HG02588 (cell line): ENCODE results near the gene ARMC9.
"Not testable (repeated sequence)": the region's sequence is repeated elsewhere in the genome, so short reads cannot be mapped to it uniquely, and the experiment has no call there.

Experiments used
- ATAC-seq: cut with Tn5 transposase; IDR thresholded peaks from one replicate; pipeline ENCODE4 v1.9.1; 2021; ENCODE audit warnings: mild to moderate bottlenecking, moderate library complexity; ENCODE audit not compliant: unreplicated experiment

ARMC9 gene

DNA sequence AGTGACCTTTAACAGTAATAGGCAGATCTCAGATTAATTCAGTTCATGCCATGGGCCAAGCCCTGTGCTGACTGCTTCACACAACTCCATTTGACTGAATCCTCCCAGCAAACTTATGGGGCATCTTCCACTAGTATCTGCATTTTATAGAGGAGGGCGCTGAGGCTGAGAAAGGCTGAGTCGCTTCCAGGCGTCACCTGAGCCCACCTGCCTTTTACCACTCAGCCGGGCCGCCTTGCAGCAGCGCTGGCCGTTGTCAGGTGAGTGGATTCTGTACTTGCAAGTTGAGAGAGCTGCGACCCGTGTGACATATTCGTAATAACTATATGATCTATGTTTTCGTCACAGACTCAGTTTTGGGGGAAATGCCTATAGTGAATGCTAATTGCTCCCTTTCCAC, 137.8 kb downstream of the ARMC9 start:
- ATAC-seq, result no peak

DNA sequence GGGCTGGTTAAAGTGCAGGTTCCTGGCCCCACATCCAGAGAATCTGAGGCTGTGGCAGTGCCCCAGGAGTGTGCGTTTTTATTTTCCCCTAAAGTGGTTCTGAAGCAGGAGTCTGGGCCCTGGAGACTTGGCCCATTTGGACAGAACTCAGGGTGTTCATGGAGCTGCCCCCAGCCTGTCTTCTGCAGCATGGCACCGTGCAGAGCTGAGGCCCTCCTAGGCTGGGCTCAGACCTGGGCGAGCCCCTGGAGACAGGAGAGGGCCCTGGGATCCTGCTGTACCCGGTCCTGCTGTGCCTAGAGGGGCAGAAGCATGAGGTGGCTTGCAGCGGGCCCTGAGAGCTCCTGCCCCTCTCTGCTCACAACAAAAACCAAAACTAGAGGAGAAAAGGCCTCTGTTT, 138.3 kb downstream of the ARMC9 start:
- ATAC-seq, result no peak

- no peak for ATAC-seq
These were observed 139.7 kb downstream of the ARMC9 start for GRCh38 chr2:231337807-231338759.

DNA sequence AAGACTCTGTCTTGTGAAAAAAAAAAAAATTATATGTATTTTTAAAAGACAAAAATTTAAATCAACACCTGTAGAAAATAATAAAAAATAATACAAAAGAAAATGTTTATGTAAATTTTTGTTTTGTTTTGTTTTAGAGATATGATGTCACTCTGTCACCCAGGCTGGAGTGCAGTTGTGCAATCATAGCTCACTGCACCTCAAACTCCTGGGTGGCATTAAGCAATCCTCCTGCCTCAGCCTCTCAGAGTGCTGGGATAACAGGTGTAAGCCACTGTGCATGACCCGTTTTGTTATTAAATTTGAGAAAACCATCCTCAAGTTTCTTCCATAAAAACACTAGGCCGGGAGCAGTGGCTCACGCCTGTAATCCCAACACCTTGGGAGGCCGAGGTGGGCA, 140.9 kb downstream of the ARMC9 start:
- no peak for ATAC-seq

DNA sequence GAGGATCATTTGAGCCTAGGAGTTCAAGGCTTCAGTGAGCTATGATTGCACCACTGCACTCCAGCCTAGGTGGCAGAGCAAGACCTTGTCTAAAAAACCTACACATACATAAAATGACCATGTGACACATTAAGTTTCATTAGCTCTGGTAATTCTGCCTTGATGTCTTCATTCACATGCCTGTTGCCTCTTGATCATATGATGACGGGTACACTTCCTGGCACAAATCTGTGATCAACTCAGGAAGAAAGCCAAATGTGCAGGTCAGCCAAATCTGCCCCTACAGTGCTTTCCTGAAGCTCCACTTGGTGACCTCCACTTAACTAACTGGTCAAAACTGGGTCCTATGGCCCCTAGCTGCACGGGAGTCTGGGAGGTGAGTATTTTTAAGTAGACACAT, 142.7 kb downstream of the ARMC9 start:
- ATAC-seq, result no peak

- ATAC-seq, result no peak
These were observed 143.8 kb downstream of the ARMC9 start for GRCh38 chr2:231342061-231342711.

GRCh38 chr2:231343006-231343710, 144.7 kb downstream of the ARMC9 start:
- no peak for ATAC-seq

DNA sequence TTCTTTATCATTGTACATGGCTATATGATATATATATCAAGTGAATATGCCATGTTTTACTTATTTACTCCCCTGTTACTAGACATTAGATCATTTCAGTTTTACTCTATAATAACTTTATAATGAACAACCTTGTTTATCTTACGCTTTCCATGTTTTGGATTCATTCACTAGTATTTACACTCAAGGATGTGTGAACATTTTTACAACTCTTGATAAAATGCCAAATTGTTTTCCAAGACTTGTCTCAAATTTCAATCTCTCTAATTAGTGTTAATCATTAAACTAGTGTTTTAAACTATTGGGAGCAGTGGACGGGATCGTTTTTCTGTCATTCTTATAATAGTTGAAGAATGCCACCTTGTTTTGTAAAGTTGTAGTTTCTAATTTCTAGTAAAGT, 145.6 kb downstream of the ARMC9 start:
- ATAC-seq, result no peak

- no peak for ATAC-seq
These were observed 146.4 kb downstream of the ARMC9 start for GRCh38 chr2:231344851-231345250.

- no peak for ATAC-seq
These were observed 148.7 kb downstream of the ARMC9 start for GRCh38 chr2:231347081-231347480.

- no peak for ATAC-seq
These were observed 149.2 kb downstream of the ARMC9 start for GRCh38 chr2:231347638-231348037.

DNA sequence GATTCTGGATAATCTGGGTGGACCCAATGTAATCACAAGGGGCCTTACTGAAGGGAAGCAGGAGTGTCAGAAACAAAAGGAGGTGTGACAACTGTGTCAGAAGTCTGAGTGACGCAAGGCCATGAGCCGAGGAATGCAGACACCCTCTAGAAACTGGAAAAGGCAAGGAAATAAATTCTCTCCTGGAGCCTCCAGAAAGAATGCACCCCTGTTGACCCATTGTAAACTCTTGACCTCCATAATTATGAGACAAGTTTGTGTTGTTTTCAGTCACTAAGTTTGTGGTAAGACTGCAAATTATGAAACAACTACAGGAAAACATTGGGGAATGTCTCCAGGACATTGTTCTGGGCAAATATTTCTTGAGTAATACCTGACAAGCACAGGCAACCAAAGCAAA, 149.7 kb downstream of the ARMC9 start:
- no peak for ATAC-seq

DNA sequence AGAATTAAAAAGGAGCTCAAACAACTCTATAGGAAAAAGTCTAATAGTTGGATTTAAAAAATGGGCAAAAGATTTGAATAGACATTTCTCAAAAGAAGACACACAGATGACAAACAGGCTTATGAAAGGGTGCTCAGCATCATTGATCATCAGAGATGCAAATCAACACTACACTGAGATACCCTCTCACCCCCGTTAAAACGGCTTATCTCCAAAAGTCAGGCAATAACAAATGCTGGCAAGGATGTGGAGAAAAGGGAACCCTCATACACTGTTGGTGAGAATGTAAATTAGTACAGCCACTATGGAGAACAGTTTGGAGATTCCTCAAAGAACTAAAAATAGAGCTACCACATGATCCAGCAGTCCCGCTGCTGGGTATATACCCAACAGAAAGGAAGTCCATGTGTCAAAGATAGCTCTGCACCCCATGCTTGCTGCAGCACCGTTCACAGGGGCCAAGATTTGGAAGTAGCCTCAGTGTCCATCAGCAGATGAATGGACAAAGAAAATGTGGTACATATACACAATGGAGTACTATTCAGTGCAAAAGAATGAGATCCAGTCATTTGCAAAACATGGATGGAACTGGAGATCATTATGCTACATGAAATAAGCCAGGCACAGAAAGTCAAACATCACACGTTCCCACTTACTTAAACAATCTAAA, 150.4 kb downstream of the ARMC9 start:
- no peak for ATAC-seq

- not testable (repeated sequence) for ATAC-seq
These were observed 150.9 kb downstream of the ARMC9 start for GRCh38 chr2:231349374-231349735.

DNA sequence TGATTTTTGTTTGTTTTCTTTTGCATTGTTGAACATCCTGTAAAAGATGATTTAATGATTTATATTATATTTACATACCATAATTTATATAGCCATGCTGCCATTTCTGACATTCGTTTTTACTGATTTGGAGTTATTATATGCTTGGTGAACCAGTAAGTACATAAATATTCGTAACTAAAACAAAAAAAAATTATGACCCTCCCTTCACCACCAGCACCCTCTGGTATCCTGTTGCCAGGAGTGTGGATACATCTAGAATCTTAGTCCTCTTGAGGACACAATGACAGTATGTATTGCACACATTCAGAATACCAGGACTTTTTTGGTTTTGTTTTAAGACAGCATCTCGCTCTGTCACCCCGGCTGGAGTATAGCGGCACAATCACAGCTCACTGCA, 153.2 kb downstream of the ARMC9 start:
- no peak for ATAC-seq

DNA sequence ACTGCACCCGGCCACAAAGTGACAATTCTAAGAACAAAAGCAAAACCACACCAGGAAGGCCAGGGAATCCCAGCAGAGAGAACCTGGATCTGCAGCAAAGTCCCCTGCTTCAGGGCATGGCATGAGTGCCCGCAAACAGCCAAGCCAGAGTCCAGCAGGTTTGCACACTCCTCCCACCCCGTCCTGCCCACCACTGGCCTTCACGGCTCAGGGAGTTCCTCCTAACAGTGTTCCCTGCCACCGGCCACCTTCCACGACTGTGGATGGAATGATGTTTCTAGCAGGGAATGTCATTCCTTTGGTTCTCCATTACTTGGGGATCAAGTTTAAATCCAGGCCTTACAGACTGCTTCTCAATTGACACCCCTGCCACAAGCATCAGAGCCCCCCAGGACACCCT, 155.0 kb downstream of the ARMC9 start:
- ATAC-seq, result no peak

GRCh38 chr2:231355508-231356465, 157.4 kb downstream of the ARMC9 start:
- ATAC-seq, result no peak

GRCh38 chr2:231356466-231356844, 158.0 kb downstream of the ARMC9 start:
- ATAC-seq, result no peak

DNA sequence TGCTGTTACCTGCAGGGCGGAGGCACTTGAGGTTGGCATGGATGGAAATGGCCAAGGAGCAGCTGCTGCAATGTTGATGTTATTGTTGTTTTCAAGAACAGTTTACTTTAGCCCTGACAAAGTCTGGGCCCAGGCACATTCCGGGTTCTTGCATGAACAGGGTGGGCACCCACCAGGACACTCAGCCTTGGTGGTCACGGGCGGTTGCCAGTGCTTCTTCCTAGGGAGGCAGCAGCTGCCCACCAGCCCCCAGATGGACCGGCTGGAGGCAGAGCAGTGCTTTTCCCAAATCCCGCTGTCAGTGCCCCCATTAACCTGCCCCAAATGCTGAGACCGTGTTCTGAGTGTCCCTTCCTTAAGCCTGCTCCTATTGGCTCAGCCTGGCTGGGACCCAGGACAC, 158.6 kb downstream of the ARMC9 start:
- no peak for ATAC-seq

GRCh38 chr2:231357931-231358330, 159.5 kb downstream of the ARMC9 start:
- ATAC-seq, result no peak
